ENCODE measurements around the gene TFR2. TPM values are rescaled to one million over a fixed set of nuclear protein-coding genes. Genes with fewer than 3 reads are reported as not detected.
A peak's percentile ranks its signal among the peaks of the same experiment; 100 is the strongest.

TFR2 gene
- total and polyA plus RNA-seq, 9 of the 15 experiments (the other 6 are each of a cell fraction or from before 2014, with no cell fraction given): 3.8 to 123 (median 51.1) TPM

DNA sequence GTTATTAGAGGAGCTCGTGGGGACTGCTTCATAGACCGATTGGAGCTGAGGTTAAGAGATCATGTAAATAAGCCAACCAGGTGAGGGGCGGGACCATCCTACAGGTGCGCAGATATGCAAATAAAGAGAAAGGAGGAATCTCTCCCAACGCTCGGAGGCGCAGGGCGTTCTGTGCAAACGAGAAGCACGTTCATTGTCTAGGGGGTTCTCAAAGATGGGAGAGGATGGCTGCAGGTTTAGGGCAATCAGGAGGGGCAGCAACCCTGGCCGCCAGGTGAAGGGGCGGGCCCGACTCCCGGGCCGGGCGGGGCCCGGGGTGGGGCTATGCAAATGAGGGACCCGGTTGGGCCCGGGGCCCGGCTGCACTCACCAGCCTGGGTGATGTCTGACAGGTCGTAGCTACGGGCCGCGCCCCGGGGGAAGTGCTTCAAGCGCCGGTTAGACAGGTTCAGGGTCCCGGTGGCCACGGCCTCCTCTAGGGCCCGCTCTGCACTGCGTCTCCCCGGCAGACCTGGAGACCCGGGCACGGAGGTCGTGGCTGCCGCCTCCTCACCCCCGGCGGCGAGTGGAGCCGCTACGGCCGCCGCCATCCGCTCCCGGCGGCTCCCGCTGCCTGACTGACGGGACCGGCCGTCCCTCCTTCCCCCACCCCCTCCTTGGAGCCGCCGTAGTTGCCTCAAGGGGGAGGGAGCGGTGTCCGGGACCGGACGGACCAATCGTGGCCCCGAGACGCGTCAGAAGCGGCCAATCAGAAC is 55.7 kb downstream of the TFR2 start, which contains the start of gene LRCH4 (continued):
- TF ChIP-seq C11orf30 (IDR thresholded peaks at IDR 0.05; ENCODE audit: low read depth): peak; percentile 88
- TF ChIP-seq ZNF780A (CRISPR knock-in tag; IDR thresholded peaks at IDR 0.05): no peak
- peak; percentile 63; the same call in 1 of the 2 replicates for TF ChIP-seq GATAD2A (IDR thresholded peaks at IDR 0.05)
- TF ChIP-seq MTA2 (IDR thresholded peaks at IDR 0.05; ENCODE audit: low read depth): peak; percentile 25; the same call in 1 of the 2 replicates
- TF ChIP-seq, protein P1, sequence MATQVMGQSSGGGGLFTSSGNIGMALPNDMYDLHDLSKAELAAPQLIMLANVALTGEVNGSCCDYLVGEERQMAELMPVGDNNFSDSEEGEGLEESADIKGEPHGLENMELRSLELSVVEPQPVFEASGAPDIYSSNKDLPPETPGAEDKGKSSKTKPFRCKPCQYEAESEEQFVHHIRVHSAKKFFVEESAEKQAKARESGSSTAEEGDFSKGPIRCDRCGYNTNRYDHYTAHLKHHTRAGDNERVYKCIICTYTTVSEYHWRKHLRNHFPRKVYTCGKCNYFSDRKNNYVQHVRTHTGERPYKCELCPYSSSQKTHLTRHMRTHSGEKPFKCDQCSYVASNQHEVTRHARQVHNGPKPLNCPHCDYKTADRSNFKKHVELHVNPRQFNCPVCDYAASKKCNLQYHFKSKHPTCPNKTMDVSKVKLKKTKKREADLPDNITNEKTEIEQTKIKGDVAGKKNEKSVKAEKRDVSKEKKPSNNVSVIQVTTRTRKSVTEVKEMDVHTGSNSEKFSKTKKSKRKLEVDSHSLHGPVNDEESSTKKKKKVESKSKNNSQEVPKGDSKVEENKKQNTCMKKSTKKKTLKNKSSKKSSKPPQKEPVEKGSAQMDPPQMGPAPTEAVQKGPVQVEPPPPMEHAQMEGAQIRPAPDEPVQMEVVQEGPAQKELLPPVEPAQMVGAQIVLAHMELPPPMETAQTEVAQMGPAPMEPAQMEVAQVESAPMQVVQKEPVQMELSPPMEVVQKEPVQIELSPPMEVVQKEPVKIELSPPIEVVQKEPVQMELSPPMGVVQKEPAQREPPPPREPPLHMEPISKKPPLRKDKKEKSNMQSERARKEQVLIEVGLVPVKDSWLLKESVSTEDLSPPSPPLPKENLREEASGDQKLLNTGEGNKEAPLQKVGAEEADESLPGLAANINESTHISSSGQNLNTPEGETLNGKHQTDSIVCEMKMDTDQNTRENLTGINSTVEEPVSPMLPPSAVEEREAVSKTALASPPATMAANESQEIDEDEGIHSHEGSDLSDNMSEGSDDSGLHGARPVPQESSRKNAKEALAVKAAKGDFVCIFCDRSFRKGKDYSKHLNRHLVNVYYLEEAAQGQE (IDR thresholded peaks at IDR 0.05; ENCODE audit: borderline replicate concordance): peak; percentile 81
- TF ChIP-seq, protein P1 (CRISPR knock-in tag; IDR thresholded peaks at IDR 0.05; ENCODE audit: low read depth): peak; percentile 89
- peak in 1 of 2 experiments; percentile 42; a peak in 1 of 4 replicates for TF ChIP-seq TEAD1 (CRISPR knock-in tag; IDR thresholded peaks at IDR 0.05)
- TF ChIP-seq ZNF274 (IDR thresholded peaks at IDR 0.05; ENCODE audit: borderline replicate concordance, low read depth, low read length): no peak
- TF ChIP-seq, protein P2, sequence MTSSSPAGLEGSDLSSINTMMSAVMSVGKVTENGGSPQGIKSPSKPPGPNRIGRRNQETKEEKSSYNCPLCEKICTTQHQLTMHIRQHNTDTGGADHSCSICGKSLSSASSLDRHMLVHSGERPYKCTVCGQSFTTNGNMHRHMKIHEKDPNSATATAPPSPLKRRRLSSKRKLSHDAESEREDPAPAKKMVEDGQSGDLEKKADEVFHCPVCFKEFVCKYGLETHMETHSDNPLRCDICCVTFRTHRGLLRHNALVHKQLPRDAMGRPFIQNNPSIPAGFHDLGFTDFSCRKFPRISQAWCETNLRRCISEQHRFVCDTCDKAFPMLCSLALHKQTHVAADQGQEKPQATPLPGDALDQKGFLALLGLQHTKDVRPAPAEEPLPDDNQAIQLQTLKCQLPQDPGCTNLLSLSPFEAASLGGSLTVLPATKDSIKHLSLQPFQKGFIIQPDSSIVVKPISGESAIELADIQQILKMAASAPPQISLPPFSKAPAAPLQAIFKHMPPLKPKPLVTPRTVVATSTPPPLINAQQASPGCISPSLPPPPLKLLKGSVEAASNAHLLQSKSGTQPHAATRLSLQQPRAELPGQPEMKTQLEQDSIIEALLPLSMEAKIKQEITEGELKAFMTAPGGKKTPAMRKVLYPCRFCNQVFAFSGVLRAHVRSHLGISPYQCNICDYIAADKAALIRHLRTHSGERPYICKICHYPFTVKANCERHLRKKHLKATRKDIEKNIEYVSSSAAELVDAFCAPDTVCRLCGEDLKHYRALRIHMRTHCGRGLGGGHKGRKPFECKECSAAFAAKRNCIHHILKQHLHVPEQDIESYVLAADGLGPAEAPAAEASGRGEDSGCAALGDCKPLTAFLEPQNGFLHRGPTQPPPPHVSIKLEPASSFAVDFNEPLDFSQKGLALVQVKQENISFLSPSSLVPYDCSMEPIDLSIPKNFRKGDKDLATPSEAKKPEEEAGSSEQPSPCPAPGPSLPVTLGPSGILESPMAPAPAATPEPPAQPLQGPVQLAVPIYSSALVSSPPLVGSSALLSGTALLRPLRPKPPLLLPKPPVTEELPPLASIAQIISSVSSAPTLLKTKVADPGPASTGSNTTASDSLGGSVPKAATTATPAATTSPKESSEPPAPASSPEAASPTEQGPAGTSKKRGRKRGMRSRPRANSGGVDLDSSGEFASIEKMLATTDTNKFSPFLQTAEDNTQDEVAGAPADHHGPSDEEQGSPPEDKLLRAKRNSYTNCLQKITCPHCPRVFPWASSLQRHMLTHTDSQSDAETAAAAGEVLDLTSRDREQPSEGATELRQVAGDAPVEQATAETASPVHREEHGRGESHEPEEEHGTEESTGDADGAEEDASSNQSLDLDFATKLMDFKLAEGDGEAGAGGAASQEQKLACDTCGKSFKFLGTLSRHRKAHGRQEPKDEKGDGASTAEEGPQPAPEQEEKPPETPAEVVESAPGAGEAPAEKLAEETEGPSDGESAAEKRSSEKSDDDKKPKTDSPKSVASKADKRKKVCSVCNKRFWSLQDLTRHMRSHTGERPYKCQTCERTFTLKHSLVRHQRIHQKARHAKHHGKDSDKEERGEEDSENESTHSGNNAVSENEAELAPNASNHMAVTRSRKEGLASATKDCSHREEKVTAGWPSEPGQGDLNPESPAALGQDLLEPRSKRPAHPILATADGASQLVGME (CRISPR knock-in tag; IDR thresholded peaks at IDR 0.05): 0 out of 2 replicates have a peak, but pooled peaks have one; percentile 38
- peak; percentile 70; the same call in 1 of the 2 replicates for TF ChIP-seq NR2F6 (CRISPR knock-in tag; IDR thresholded peaks at IDR 0.05)
- TF ChIP-seq, protein P3, sequence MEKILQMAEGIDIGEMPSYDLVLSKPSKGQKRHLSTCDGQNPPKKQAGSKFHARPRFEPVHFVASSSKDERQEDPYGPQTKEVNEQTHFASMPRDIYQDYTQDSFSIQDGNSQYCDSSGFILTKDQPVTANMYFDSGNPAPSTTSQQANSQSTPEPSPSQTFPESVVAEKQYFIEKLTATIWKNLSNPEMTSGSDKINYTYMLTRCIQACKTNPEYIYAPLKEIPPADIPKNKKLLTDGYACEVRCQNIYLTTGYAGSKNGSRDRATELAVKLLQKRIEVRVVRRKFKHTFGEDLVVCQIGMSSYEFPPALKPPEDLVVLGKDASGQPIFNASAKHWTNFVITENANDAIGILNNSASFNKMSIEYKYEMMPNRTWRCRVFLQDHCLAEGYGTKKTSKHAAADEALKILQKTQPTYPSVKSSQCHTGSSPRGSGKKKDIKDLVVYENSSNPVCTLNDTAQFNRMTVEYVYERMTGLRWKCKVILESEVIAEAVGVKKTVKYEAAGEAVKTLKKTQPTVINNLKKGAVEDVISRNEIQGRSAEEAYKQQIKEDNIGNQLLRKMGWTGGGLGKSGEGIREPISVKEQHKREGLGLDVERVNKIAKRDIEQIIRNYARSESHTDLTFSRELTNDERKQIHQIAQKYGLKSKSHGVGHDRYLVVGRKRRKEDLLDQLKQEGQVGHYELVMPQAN (IDR thresholded peaks at IDR 0.05; ENCODE audit: borderline replicate concordance): peak; percentile 83

All from K562 (cell line).